ENCODE measurements around the gene ITGA11.

DNA sequence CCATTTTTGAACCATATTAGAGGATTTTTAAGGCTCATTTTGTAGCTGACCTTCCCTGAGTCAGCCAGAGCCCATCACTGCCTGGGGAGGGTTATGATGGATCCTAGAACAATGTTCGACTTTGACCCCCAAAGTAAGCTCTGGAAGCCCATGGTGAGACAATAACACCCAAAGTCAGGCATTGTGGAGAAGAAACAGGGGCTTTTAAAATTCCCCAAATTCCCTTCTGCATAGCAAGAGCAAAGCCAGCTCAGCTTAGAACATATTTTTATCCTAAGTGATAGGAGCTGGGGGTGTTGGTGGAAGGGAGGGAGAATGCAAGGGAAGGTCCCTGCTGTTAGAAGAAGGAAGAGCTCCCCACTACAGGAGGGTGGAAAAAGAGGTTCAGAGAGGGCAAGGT is 4.0 kb downstream of the ITGA11 start:
- TF ChIP-seq, protein P1, sequence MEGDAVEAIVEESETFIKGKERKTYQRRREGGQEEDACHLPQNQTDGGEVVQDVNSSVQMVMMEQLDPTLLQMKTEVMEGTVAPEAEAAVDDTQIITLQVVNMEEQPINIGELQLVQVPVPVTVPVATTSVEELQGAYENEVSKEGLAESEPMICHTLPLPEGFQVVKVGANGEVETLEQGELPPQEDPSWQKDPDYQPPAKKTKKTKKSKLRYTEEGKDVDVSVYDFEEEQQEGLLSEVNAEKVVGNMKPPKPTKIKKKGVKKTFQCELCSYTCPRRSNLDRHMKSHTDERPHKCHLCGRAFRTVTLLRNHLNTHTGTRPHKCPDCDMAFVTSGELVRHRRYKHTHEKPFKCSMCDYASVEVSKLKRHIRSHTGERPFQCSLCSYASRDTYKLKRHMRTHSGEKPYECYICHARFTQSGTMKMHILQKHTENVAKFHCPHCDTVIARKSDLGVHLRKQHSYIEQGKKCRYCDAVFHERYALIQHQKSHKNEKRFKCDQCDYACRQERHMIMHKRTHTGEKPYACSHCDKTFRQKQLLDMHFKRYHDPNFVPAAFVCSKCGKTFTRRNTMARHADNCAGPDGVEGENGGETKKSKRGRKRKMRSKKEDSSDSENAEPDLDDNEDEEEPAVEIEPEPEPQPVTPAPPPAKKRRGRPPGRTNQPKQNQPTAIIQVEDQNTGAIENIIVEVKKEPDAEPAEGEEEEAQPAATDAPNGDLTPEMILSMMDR (IDR thresholded peaks at IDR 0.05 in 8 of 11, conservative IDR thresholded peaks at IDR 0.05 in 3 of 11), result no peak
- TF ChIP-seq POLR2AphosphoS5 (IDR thresholded peaks at IDR 0.05), result no peak

Data from spleen (tissue), 7 donors.